Measurements from ENCODE around the gene SYNGAP1.

Gene SYNGAP1

DNA sequence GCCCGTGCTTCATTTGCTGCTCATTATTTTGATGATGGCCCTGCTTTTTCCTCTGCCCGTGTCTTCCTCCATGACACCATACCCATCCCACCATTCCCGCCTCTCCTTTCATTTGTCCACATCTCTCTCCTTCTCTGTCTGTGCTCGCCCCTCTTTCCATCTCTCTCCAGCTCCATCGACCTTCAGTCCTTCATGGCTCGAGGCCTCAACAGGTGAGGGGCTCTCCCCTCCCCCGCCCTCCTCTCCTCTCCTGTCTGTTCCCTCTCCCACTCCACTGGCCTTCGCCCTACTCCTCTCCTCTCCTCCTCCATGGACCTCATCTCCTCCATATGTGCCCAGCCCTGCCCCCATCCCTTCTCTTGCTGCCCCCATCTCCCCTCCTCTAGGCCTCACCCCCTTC lies 22.4 kb downstream of the SYNGAP1 start:
- Histone ChIP-seq H3K4me3 (IDR thresholded peaks at IDR 0.05; ENCODE audit: insufficient read depth, low read depth, low read length) (no peak overlapping the region), H3K4me2 (no peak overlapping the region), H4K20me1 (ENCODE audit: insufficient read depth) (no peaks in the 10 kb centered on the region), H2AFZ (ENCODE audit: low read depth) (no peak overlapping the region), H3K79me2 (ENCODE audit: insufficient read depth, low read depth) (no peaks in the 10 kb centered on the region), H3K27ac (no peak overlapping the region), H3K4me1 (ENCODE audit: low read depth, poor library complexity, severe bottlenecking) (no peaks in the 10 kb centered on the region), H3K36me3 (ENCODE audit: insufficient read depth) (no peaks in the 10 kb centered on the region), H3K27me3 (ENCODE audit: insufficient read depth, low read depth) (no peaks in the 10 kb centered on the region), H3K9ac (no peak overlapping the region)
- TF ChIP-seq CTCF (conservative IDR thresholded peaks at IDR 0.05; ENCODE audit: low read depth, low read length), result no peak

- Histone ChIP-seq H3K27me3 (ENCODE audit: insufficient read depth, low read depth) (no peaks in the 10 kb centered on the region), H3K4me2 (no peak overlapping the region), H3K9ac (no peak overlapping the region), H3K27ac (no peak overlapping the region), H3K79me2 (ENCODE audit: insufficient read depth, low read depth) (no peaks in the 10 kb centered on the region), H3K4me1 (ENCODE audit: low read depth, poor library complexity, severe bottlenecking) (no peaks in the 10 kb centered on the region), H4K20me1 (ENCODE audit: insufficient read depth) (no peaks in the 10 kb centered on the region), H2AFZ (ENCODE audit: low read depth) (no peak overlapping the region), H3K4me3 (IDR thresholded peaks at IDR 0.05; ENCODE audit: insufficient read depth, low read depth, low read length) (no peak overlapping the region), H3K36me3 (ENCODE audit: insufficient read depth) (no peaks in the 10 kb centered on the region)
- no peak for TF ChIP-seq CTCF (conservative IDR thresholded peaks at IDR 0.05; ENCODE audit: low read depth, low read length)
Measured at GRCh38 chr6:33443025-33443424, 23.2 kb downstream of the SYNGAP1 start.

- Histone ChIP-seq H3K4me2 (no peak overlapping the region), H3K79me2 (ENCODE audit: insufficient read depth, low read depth) (no peaks in the 10 kb centered on the region), H3K4me3 (IDR thresholded peaks at IDR 0.05; ENCODE audit: insufficient read depth, low read depth, low read length) (no peak overlapping the region), H3K27ac (no peak overlapping the region), H3K9ac (no peak overlapping the region), H4K20me1 (ENCODE audit: insufficient read depth) (no peaks in the 10 kb centered on the region), H3K4me1 (ENCODE audit: low read depth, poor library complexity, severe bottlenecking) (no peaks in the 10 kb centered on the region), H3K27me3 (ENCODE audit: insufficient read depth, low read depth) (no peaks in the 10 kb centered on the region), H3K36me3 (ENCODE audit: insufficient read depth) (no peaks in the 10 kb centered on the region), H2AFZ (ENCODE audit: low read depth) (no peak overlapping the region)
- no peak for TF ChIP-seq CTCF (conservative IDR thresholded peaks at IDR 0.05; ENCODE audit: low read depth, low read length)
Measured at GRCh38 chr6:33443619-33444504, 24.0 kb downstream of the SYNGAP1 start.

- no peaks in the 10 kb centered on the region for H3K79me2 ChIP-seq (ENCODE audit: insufficient read depth, low read depth)
- no peaks in the 10 kb centered on the region for H3K36me3 ChIP-seq (ENCODE audit: insufficient read depth)
- no peaks in the 10 kb centered on the region for H3K27me3 ChIP-seq (ENCODE audit: insufficient read depth, low read depth)
- no peak overlapping the region for H3K27ac ChIP-seq
- TF ChIP-seq CTCF (conservative IDR thresholded peaks at IDR 0.05; ENCODE audit: low read depth, low read length), result no peak
- no peak overlapping the region for H3K9ac ChIP-seq
- H2AFZ ChIP-seq (ENCODE audit: low read depth), result no peak overlapping the region
- H3K4me3 ChIP-seq (IDR thresholded peaks at IDR 0.05; ENCODE audit: insufficient read depth, low read depth, low read length), result no peak overlapping the region
- no peaks in the 10 kb centered on the region for H4K20me1 ChIP-seq (ENCODE audit: insufficient read depth)
- no peaks in the 10 kb centered on the region for H3K4me1 ChIP-seq (ENCODE audit: low read depth, poor library complexity, severe bottlenecking)
- H3K4me2 ChIP-seq, result no peak overlapping the region
Measured at GRCh38 chr6:33445119-33445603, 25.3 kb downstream of the SYNGAP1 start.

Data from KMS-11 (cell line).